GM23338 (cell line): ENCODE measurements around the gene BRI3BP. TPM values are rescaled to one million over a fixed set of nuclear protein-coding genes. Genes with fewer than 3 reads are reported as not detected.

Experiments used
- ATAC-seq: fragments of 200-7000 bp; cut with Tn5 transposase; 3 replicates; pipeline ENCODE4 v1.9.1; 2020
- DNase-seq: peaks from one replicate; pipeline ENCODE4 v3.0.0-alpha.2; 2015; ENCODE audit warnings: low spot score
- H2AFZ ChIP-seq: fragments of 200-600 bp; sonication (generic); 2 replicates; pipeline ENCODE4 v1.8.0; 2016; ENCODE audit warnings: antibody characterized with exemption, mild to moderate bottlenecking, moderate library complexity
- H3F3A ChIP-seq: fragments of 200-600 bp; sonication (generic); replicated peaks from 2 replicates; pipeline ENCODE4 v1.8.0; 2017; ENCODE audit warnings: antibody characterized with exemption, mixed run types, low read depth
- H3K27ac ChIP-seq: fragments of 200-600 bp; sonication (generic); 2 replicates; pipeline ENCODE4 v1.6.1; 2016; ENCODE audit warnings: low read depth
- H3K27me3 ChIP-seq: fragments of 200-600 bp; sonication (generic); 2 replicates; pipeline ENCODE4 v1.8.0; 2016; ENCODE audit warnings: mild to moderate bottlenecking, mixed run types, moderate library complexity; ENCODE audit not compliant: insufficient read depth
- H3K36me3 ChIP-seq: fragments of 200-600 bp; sonication (generic); 2 replicates; pipeline ENCODE4 v1.8.0; 2016; ENCODE audit warnings: mild to moderate bottlenecking; ENCODE audit not compliant: insufficient read depth
- H3K4me1 ChIP-seq: fragments of 200-600 bp; sonication (generic); 2 replicates; pipeline ENCODE4 v1.8.0; 2016; ENCODE audit warnings: mild to moderate bottlenecking, moderate library complexity; ENCODE audit not compliant: insufficient read depth
- H3K4me2 ChIP-seq: fragments of 200-600 bp; sonication (generic); 2 replicates; pipeline ENCODE4 v1.7.1; 2017; ENCODE audit warnings: mixed run types
- H3K4me3 ChIP-seq: fragments of 200-600 bp; sonication (generic); 2 replicates; pipeline ENCODE4 v1.6.1; 2016; ENCODE audit warnings: mixed run types
- H3K79me2 ChIP-seq: fragments of 200-600 bp; sonication (generic); replicated peaks from 2 replicates; pipeline ENCODE4 v1.8.0; 2017; ENCODE audit warnings: mild to moderate bottlenecking; ENCODE audit not compliant: insufficient read depth
- H3K9me2 ChIP-seq: fragments of 200-600 bp; sonication (generic); 2 replicates; pipeline ENCODE4 v1.8.0; 2017; ENCODE audit not compliant: insufficient read depth
- H4K20me1 ChIP-seq: fragments of 200-600 bp; sonication (generic); replicated peaks from 2 replicates; pipeline ENCODE4 v1.8.0; 2017; ENCODE audit warnings: mild to moderate bottlenecking; ENCODE audit not compliant: insufficient read depth
- H3K27ac Mint-ChIP-seq: 2 replicates; pipeline ENCODE4 v1.8.0; 2020; ENCODE audit warnings: inconsistent platforms, mild to moderate bottlenecking, moderate library complexity, mixed read lengths
- H3K27me3 Mint-ChIP-seq: 3 replicates; pipeline ENCODE4 v1.8.0; 2022; ENCODE audit warnings: low read depth, mild to moderate bottlenecking, moderate library complexity, mixed read lengths, inconsistent platforms; ENCODE audit not compliant: insufficient read depth, poor library complexity
- H3K36me3 Mint-ChIP-seq: 3 replicates; pipeline ENCODE4 v1.8.0; 2021; ENCODE audit warnings: low read depth, mild to moderate bottlenecking, inconsistent platforms, moderate library complexity, mixed read lengths
- H3K4me1 Mint-ChIP-seq: 3 replicates; pipeline ENCODE4 v1.8.0; 2020; ENCODE audit warnings: mild to moderate bottlenecking, inconsistent platforms, mixed read lengths
- H3K4me3 Mint-ChIP-seq: 3 replicates; pipeline ENCODE4 v1.8.0; 2021; ENCODE audit warnings: moderate library complexity, mild to moderate bottlenecking, inconsistent platforms, mixed read lengths
- H3K9me3 Mint-ChIP-seq: 3 replicates; pipeline ENCODE4 v1.8.0; 2020; ENCODE audit warnings: moderate library complexity, mild to moderate bottlenecking, inconsistent platforms, mixed read lengths
- CREB1 ChIP-seq: fragments of 250-450 bp; sonication (Bioruptor Pico); IDR thresholded peaks from 2 replicates; pipeline ENCODE4 v1.5.0; 2020; ENCODE audit warnings: low read depth, mild to moderate bottlenecking, moderate library complexity
- EZH2phosphoT487 ChIP-seq: fragments of 200-600 bp; sonication (generic); IDR thresholded peaks from one replicate; pipeline ENCODE4 v1.8.1; 2018; ENCODE audit warnings: antibody characterized with exemption; ENCODE audit not compliant: unreplicated experiment
- NANOG ChIP-seq: IDR thresholded peaks from 2 replicates; pipeline ENCODE4 v1.6.1; 2016; ENCODE audit warnings: antibody characterized with exemption, borderline replicate concordance
- POLR2AphosphoS5 ChIP-seq: IDR thresholded peaks from 2 replicates; pipeline ENCODE4 v1.6.1; 2016; ENCODE audit warnings: antibody characterized with exemption, low read depth
- ZNF114 ChIP-seq: fragments of 250-450 bp; sonication (Bioruptor Pico); IDR thresholded peaks from 2 replicates; pipeline ENCODE4 v1.5.0; 2020; ENCODE audit warnings: mild to moderate bottlenecking, moderate library complexity
- ZNF331 ChIP-seq: fragments of 250-450 bp; sonication (Bioruptor Pico); IDR thresholded peaks from 2 replicates; pipeline ENCODE4 v1.5.0; 2020; ENCODE audit warnings: low read depth, mild to moderate bottlenecking, moderate library complexity
- polyA plus RNA-seq: library from polyadenylated mRNA; unstranded; fragments of >200 nt; fragmentation: Nextera tagmentation; extraction: Ambion mirVana; gene quantifications from 2 replicates; pipeline ENCODE4 v1.2.1, GENCODE V29; 2016
- total RNA-seq: library from RNA; depleted of rRNA; stranded (reverse); fragments of >200 nt; shearing (Covaris generic); gene quantifications from 2 replicates; pipeline ENCODE4 v1.2.3, GENCODE V29; 2014
- TF ChIP-seq, protein P1 (sequence below): IDR thresholded peaks from 2 replicates; pipeline ENCODE4 v1.6.1; 2016; ENCODE audit warnings: antibody characterized with exemption
- TF ChIP-seq, protein P2 (sequence below): IDR thresholded peaks from one replicate; pipeline ENCODE4 v1.6.1; 2018; ENCODE audit warnings: antibody characterized with exemption; ENCODE audit not compliant: unreplicated experiment

The BRI3BP gene
- total and polyA plus RNA-seq, 2 experiments from 2014 or later: 5.8 to 10.7 TPM

DNA sequence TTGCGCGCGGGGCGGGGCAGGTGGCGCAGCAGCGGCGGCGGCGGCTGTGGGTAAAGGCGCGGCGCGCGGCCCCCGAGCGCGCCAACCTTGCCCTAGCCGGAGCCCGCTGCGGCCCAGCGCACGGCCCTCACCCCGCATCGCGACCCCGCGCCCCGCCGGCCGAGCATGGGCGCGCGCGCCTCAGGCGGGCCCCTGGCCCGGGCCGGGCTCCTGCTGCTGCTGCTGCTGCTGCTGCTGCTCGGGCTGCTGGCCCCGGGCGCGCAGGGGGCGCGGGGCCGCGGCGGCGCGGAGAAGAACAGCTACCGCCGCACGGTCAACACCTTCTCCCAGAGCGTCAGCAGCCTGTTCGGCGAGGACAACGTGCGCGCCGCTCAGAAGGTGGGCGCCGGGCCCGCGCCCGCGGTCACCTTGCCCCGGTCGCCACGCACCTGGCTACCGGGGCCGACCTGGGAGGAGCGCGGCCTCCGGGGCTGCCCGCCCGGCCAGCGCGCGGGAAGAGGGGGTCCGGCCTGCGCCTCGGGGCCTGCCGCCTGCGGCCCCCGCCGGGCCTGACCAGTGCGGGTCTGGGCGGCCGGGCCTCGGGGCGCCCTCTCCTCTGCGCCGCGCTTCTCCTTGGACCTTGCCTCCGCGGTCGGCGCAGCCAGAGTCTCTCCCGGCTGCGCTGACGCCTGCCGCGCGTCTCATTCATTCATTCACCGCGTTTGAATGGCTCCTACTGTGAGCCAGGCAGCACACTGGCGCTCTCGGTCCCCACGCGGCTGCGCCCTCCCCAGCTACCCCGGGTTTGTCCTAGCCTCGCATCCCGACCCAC lies at the start of gene BRI3BP (continued):
- TF ChIP-seq CREB1 (CRISPR knock-in tag): no peak
- no peak for TF ChIP-seq POLR2AphosphoS5

DNA sequence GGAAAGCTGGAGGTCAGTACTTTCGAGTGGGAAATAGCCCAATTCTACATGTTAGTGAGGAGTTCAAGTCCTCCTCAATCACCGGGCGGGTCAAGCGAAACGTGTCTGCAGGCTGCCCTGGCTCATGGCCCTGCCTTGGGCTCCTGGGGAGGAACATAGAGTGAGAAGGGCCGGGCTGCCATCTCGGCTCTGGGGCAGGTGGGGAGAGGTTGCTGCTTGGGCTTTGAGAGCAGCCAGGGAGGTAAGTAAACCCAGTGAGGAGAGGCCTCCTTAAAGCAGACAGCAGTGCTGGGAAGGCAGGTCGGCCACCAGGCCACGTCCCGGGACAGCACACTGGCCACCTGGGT lies 47.0 kb upstream of the BRI3BP start:
- peaks cover 46% of the 10 kb centered on the region for H3K36me3 Mint-ChIP-seq
- H3K4me2 ChIP-seq: no peak overlapping the region
- H4K20me1 ChIP-seq: peaks cover 4% of the 10 kb centered on the region; the same call in 1 of the 2 replicates
- H3K4me1 ChIP-seq: no peaks in the 10 kb centered on the region
- H3K4me1 Mint-ChIP-seq: no peaks in the 10 kb centered on the region
- ATAC-seq: no peak
- H3K79me2 ChIP-seq: no peaks in the 10 kb centered on the region
- H3K4me3 ChIP-seq: no peak overlapping the region
- H3K27ac ChIP-seq: no peak overlapping the region; the same call in 1 of the 2 replicates
- H3F3A ChIP-seq: peaks cover 5% of the 10 kb centered on the region
- no peak overlapping the region for H3K27ac Mint-ChIP-seq
- TF ChIP-seq EZH2phosphoT487: no peak
- TF ChIP-seq, protein P1, sequence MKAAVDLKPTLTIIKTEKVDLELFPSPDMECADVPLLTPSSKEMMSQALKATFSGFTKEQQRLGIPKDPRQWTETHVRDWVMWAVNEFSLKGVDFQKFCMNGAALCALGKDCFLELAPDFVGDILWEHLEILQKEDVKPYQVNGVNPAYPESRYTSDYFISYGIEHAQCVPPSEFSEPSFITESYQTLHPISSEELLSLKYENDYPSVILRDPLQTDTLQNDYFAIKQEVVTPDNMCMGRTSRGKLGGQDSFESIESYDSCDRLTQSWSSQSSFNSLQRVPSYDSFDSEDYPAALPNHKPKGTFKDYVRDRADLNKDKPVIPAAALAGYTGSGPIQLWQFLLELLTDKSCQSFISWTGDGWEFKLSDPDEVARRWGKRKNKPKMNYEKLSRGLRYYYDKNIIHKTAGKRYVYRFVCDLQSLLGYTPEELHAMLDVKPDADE: no peak
- TF ChIP-seq NANOG: no peak
- TF ChIP-seq ZNF114 (CRISPR knock-in tag): no peak
- TF ChIP-seq, protein P2, sequence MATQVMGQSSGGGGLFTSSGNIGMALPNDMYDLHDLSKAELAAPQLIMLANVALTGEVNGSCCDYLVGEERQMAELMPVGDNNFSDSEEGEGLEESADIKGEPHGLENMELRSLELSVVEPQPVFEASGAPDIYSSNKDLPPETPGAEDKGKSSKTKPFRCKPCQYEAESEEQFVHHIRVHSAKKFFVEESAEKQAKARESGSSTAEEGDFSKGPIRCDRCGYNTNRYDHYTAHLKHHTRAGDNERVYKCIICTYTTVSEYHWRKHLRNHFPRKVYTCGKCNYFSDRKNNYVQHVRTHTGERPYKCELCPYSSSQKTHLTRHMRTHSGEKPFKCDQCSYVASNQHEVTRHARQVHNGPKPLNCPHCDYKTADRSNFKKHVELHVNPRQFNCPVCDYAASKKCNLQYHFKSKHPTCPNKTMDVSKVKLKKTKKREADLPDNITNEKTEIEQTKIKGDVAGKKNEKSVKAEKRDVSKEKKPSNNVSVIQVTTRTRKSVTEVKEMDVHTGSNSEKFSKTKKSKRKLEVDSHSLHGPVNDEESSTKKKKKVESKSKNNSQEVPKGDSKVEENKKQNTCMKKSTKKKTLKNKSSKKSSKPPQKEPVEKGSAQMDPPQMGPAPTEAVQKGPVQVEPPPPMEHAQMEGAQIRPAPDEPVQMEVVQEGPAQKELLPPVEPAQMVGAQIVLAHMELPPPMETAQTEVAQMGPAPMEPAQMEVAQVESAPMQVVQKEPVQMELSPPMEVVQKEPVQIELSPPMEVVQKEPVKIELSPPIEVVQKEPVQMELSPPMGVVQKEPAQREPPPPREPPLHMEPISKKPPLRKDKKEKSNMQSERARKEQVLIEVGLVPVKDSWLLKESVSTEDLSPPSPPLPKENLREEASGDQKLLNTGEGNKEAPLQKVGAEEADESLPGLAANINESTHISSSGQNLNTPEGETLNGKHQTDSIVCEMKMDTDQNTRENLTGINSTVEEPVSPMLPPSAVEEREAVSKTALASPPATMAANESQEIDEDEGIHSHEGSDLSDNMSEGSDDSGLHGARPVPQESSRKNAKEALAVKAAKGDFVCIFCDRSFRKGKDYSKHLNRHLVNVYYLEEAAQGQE: no peak
- H3K9me2 ChIP-seq: no peaks in the 10 kb centered on the region
- peaks cover 8% of the 10 kb centered on the region; the same call in 1 of the 2 replicates for H3K36me3 ChIP-seq
- H3K4me3 Mint-ChIP-seq: no peak overlapping the region
- no peaks in the 10 kb centered on the region for H3K9me3 Mint-ChIP-seq
- no peaks in the 10 kb centered on the region for H3K27me3 ChIP-seq
- H2AFZ ChIP-seq: no peak overlapping the region
- DNase-seq: no peak
- peaks cover 9% of the 10 kb centered on the region for H3K27me3 Mint-ChIP-seq

- Histone ChIP-seq H3K9me2 (no peaks in the 10 kb centered on the region), H3K27me3 (no peaks in the 10 kb centered on the region), H3K36me3 (peaks cover 8% of the 10 kb centered on the region; the same call in 1 of the 2 replicates), H3K4me1 (no peaks in the 10 kb centered on the region), H3F3A (peaks cover under 1% of the 10 kb centered on the region), H2AFZ (no peak overlapping the region), H4K20me1 (peaks cover 4% of the 10 kb centered on the region; the same call in 1 of the 2 replicates), H3K27ac (no peak overlapping the region), H3K79me2 (no peaks in the 10 kb centered on the region), H3K4me3 (no peak overlapping the region), H3K4me2 (no peak overlapping the region)
- Mint-ChIP-seq H3K4me3 (no peak overlapping the region), H3K4me1 (no peaks in the 10 kb centered on the region), H3K27ac (no peak overlapping the region), H3K27me3 (peaks cover 9% of the 10 kb centered on the region), H3K36me3 (peaks cover 52% of the 10 kb centered on the region), H3K9me3 (no peaks in the 10 kb centered on the region)
- DNase-seq (no peak), ATAC-seq (no peak)
- TF ChIP-seq, protein P2: no peak
- TF ChIP-seq, protein P1: no peak
- no peak for TF ChIP-seq POLR2AphosphoS5
- no peak for TF ChIP-seq ZNF114 (CRISPR knock-in tag)
- TF ChIP-seq ZNF331 (CRISPR knock-in tag): no peak
Observed at GRCh38 chr12:124947013-124947412, 46.4 kb upstream of the BRI3BP start.
